Nucleus accumbens (tissue), 56 donors: ENCODE data around the gene MCTP1.
"Not testable (repeated sequence)": the region's sequence is repeated elsewhere in the genome, so short reads cannot be mapped to it uniquely, and the experiment has no call there.

Experiments
- DNase-seq, 56 donors: peaks; one replicate each; lab custom pipeline; 2025; lab: John Stamatoyannopoulos, UW

The MCTP1 gene

DNA sequence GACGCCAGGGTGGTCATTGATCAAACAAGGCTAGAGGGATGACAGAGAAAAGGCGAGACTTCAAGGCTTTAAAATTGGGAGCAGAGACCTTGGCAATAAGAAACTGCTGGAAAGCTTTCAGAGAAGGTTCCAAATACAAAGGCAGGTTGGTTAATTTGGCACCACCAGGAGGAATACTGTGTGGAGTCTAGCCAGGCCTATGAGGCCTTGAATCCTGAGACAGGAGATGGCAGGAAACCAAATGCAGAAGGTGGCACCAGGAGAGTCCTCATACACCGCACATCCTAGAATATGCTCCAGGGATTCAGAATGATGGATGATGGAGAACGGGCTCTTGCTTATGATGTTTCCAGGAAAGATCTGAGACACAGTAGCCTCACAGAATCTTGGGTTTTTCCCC lies 90.0 kb downstream of the MCTP1 start:
- no peak for DNase-seq

DNA sequence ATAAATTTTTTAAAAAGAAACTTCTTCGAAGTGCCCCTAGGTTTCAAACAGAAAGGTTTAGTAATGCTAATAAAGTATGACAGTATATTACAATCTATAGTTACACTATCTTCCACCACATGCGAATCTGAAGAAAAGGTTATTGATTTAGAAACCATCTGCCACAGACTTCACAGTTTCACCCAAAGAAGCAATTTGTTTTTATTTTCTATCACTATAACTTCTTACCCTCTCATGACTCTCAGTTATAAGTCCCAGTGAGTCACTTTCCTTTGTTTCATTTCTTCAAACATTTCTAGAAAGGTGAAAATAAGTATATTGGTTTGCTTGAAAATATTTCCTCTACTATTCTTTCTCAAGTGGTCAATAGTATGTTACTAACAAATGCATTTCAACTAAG lies 93.6 kb downstream of the MCTP1 start:
- DNase-seq = no peak

DNA sequence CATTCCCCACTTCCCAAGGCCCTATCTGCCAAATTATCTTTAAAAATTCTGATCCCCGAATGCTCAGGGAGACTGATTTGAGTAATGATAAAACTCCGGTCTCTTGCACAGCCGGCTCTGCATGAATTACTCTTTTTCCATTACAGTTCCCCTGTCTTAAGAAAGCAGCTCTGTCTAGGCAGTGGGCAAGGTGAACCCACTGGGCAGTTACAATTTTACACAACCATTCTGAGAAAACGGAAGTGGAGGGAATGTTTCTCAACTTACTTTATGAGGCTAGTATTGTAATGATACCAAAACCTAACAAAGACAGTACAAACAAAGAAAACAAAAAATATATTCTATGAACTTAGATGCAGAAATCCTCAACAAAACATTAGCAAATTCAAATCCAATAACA lies 100.0 kb downstream of the MCTP1 start:
- DNase-seq = no peak

DNA sequence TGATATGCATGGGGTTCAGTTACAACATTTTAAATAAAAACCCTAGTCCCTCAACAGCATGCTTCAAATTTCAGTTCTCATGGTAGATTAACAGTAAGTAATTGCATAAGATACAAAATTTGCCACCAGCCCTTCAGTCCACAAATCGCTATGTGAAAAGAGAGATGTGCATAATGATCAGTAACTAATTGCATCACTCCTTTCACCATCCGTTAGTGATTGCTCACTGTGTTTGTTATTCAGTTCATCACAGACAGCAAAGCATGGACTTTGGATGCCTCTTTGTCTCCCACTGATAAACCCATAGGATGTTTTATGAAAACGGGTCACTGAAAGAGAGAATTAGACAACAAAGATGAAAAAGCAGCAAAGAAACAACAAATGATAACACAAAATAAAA lies 103.2 kb downstream of the MCTP1 start:
- DNase-seq = no peak

DNA sequence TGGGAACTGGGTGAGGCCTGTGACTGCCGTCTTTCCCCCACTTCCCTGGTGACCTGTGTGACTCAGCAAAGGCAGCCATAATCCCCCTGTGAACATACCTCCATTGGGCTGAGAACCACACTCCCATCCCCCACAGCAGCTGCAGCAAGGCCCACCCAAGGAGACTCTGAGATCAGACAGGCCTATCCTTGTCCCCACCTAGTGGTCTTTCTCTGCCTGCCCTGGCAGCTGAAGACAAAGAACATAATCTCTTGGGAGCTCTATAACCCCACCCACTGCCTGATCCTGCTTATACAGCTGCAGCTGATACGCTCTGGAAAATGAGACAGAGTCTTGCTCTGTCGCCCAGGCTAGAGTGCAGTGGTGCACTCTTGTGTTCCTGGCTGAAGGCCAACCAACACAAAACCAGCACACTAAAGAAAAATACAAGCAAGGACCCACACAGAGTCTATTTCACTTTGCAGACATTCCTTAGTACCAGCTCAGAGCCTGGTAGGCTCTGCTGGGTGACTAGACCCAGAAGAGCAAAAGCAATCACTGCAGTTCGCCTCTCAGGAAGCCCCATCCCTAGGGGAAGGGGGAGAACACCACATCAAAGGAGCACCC lies 106.7 kb downstream of the MCTP1 start:
- DNase-seq = no peak

DNA sequence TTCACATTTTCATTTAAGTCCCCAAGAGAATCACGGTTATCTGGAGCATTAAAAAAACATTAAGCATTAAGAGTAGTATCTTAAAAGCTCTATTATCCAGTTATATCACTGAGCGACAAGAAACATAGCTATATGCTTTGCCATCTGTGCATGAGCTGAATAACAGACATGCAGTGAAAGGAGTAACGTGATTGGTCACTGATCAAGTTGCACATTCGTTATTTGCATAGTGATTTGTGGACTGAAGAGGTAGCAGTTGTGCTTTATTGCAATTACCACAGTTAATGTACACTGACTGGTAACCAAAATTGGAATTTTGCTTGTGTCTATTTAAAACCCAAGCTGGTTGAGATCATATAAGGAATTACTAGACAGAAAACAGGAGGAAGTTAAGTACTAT lies 107.4 kb downstream of the MCTP1 start:
- DNase-seq = no peak

DNA sequence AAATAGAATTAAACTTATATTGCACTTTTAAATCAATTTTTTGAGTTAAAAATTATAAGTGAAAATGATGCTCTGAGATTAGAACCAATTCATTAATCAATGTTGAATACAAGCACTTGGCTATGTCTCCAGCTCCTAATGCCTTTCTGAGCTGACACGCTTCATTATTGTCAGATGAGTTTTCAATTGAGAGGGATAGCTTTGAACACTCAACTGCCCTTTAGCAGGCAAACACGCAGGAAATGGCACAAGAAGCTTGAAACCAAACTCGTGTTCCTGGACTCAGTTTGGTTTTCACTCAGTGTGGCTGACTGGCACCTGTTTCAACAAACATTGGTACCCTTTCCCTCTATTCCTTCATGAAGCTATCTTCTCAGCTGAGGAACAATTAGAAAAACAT lies 109.8 kb downstream of the MCTP1 start:
- DNase-seq = no peak

DNA sequence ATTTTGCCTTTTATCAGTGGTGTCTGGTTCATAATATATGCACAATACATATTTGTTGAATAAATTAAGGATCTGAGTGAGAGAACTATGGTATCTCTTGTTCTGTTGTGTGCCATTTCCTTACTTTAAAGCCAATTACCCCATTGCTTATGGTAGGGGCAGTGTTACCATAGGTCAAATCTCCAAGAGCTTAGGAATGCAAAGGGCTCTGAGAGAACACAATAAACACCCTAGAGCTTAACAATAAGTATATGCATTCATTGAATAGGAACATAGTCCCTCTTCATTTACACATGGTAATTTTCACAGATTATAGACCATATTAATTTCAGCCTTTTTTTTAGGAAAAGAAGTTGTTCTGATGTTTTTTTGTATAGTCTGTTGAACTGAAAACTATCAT lies 112.2 kb downstream of the MCTP1 start:
- no peak for DNase-seq

DNA sequence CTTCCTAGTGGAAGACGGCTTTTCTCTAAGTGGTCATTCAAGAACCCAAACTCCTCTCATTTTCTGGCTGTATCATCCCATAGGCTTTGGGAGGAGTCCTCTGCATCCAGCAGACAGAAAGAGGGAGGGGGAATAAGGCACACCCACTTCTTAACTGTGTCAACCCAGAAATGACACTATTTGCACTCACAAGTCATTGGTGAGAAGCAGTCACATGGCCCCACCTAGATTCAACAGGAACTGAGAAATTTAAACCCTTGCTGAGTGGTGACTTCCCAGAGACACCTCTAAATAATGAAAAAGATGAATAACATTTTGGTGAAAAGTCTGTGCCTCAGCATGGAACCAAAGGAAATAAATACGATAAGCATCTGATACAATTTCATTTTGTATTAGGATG lies 120.0 kb downstream of the MCTP1 start:
- no peak for DNase-seq

DNA sequence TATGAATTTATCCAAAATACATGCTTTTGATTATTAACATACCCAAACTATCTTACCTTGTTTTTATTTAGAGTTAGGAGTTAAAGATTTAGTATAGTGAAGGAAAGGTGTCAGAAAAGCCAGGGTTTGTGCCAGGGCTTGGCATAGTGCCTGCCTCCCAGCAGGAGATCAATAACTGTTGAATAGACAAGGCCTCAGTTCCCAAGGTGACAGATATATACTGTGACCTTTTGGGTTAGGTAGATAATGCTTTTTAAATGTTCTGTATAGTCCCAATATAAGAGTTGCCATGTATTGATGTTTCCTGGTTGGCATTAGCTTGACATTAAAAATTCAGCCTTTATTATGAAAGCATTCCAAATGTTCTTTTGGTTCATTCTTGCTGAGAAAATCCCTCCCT lies 121.8 kb downstream of the MCTP1 start:
- DNase-seq = no peak

DNA sequence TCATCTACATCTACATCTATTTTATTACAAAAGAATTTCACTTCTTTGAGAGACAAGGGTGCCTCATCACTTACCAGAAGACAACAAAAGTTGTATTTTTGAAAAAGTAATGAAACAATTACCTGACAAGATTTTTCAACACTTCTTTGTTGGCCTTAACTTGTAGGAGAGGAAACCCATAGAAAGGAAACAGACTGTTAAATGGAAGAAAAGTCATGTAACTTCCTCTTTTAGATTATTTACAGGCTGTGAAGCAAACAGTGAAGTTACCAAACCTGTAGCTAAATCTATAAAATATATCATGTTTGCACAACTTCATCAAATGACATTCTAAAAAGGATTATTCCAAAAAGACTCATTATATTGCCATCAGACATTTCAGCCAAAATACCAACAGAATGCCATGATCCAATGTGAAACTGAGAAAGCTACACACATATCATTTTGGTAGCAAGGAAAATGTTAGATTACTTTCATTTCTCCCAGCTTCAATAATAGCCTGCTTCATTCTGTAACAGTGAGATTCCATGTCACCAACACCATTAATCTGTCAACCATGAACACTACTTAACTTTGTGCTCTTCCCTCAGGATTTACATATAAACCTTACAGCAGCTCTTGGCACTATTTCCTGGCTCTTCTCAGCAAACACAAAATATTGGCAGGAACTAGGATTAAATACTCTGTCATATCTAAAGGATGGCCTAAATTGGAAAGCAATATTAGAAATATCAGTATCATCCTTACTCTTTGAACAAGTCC lies 122.5 kb downstream of the MCTP1 start:
- no peak for DNase-seq

DNA sequence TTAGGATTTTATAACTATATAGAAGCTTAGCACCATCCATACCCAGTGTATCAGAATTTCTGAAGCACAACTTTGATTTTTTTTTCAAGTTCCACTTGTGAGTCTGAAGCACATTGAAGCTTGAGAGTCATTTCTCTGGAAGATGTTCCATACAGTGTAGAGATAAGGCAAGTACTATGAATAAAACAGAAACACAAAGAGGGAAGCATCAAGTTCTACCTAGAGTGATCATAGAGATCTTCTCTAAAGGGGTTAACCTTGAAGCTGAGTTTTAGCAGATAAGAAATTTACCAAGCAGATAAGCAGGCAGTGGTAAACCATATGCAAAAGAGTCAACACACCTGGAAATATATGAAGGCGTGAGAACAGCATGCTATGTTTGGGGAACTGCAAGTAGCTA lies 125.3 kb downstream of the MCTP1 start:
- no peak for DNase-seq

DNA sequence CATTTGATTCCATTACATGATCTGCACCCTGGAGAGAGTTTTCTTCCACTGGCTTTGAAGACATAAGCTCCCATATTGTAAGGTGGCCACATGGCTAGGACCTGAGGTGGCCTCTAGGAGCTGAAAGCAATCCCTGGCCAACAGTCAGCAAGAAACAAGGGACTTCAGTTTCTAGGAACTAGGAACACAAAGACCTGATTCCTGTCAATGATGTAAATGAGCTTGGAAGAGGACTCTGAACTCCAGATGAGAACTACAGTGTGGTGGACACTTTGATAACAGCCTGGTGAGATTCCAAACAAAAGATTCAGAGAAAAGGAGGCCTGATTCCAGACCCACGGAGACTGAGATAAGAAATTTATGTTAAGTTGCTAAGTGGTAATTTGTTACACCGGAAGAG lies 129.0 kb downstream of the MCTP1 start:
- no peak for DNase-seq

DNA sequence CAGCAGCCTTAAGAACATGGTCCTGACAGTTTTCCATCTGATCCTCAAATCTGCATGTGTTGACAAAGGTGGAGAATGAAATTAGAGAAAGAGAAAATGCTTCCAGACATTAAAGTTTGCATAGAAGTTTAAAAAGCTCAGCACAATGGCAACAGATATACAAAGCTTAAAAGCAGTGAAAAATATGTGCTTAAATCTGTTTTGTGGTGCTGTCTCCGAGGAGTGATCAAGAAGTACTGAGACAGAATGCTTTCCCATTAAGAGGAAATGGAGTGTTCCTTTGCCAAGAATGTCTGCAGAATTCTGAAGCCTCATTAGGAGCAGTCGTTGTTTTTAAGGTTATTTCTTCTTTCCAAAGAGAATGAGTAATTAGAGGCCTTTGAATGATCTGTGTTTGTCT lies 131.4 kb downstream of the MCTP1 start:
- no peak for DNase-seq

DNA sequence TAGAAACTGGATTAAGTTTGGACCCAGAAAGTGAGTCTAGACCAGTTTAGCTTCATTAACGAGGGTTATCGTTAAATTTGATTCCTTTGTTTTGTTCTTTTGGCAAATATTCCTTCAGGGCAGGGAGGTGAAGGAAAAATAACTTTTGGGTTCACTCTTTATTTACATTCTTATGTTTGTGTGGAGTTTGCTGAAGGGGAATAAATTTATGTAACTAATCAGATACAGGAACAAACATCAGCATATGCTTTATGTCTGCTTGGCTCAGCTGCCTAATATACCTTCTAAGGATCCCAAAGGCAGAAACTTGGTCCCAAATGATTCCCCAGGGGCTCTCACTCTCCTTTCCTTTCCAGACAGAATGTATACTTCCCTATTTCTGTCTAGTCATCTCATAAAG lies 132.4 kb downstream of the MCTP1 start:
- no peak for DNase-seq

DNA sequence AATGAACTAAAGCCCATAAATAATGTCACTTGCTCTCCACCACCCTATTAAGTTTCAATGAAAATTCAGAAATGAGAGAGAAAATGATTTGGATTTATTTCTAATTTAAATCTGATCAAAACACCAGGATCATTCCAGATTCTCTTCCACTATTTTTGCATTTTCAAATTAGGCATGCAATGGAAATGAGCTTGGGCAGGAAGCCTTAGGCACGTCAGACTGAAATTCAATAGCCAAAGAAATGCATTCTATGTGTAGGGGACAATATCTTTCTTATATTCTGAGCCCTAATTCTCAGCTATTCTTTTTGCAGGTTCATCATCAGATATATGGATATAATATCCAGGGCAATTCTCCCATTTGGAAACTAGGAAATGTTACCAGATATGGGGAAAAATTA lies 132.8 kb downstream of the MCTP1 start:
- no peak for DNase-seq

DNA sequence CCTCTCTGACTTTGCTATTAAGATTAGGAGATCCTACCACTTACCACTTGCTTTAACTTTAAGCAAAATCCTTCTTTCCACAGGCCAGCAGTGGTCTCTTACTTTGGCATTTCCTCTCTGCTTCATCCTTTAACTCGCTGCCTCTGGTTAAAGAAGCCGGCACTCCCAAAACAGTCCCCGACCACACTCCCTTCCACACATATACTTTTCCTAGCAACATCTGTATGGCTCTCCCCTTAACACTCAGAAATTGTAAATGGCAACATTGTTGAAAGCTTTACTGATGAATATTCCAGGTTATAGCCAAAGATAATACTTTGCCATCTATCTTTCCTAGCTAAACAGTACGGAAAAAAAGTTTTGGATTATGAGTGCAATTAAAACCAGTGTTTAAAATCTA lies 133.2 kb downstream of the MCTP1 start:
- DNase-seq = no peak

DNA sequence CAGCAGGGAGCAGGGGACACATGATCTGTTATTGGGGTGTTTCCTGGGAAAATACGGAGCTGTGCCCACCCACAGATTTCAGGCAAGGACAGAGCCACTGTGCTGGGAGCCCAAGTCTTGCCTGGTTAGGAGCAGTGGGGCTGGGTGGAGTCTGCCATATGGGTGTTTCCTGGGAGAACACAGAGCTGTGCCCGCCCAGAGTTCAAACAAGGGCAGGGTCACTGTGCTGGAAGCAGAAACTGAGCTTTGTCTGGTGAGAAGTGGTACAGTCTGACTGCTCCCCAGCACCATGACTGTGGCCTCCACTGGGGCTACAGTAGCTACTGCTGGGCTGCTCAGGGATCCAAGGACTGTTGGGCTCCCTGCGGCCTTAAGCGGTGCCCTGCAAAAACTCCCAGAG lies 135.5 kb downstream of the MCTP1 start:
- DNase-seq = no peak

DNA sequence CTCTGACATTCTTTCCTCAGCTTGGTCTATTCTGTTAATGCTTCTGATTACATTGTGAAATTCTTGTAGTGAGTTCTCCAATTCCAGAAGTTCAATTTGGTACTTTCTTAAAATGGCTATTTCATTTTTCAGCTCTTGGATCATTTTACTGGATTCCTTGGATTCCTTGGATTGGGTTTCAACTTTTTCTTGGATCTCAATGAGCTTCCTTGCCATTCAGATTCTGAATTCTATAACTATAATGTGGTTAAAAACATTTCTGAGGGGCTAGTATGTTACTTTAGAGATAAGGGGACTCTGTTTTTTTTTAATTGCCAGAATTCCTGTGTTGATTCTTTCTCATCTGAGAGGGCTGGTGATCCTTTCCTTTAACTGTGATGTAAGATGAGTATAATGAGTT lies 136.4 kb downstream of the MCTP1 start:
- DNase-seq = no peak

DNA sequence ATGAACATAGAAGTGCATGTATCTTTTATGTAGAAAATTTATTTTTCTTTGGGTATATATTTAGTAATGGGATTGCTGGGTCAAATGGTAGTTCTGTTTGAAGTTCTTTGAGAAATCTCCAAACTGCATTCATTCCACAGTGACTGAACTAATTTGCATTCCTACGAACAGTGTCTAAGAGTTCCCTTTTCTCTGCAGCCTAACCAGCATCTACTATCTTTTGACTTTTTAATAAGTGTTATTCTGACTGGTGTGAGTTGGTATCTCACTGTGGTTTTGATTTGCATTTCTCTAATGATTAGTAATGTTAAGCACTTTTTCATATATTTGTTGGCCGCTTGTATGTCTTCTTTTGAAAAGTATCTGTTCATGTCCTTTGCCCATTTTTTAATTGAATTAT lies 141.0 kb downstream of the MCTP1 start:
- not testable (repeated sequence) for DNase-seq

DNA sequence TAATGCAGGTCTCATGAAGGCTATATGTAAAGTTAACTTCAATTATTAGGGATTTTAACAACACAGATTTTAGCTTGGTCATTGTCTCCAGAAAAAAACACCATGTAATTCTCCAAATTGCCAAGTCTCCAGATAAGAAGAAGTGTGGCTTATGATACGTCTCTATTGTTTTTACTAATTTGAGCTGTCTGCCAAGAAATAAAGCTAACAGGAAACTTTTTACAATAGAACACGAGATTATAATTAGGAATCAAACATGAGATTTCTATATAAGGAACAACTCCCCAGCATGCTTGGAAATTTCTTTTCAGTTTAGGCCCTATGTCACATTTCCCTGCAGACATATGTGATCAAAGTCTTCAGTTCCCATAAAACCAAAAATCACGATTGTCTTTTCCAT lies 142.7 kb downstream of the MCTP1 start:
- DNase-seq = no peak

DNA sequence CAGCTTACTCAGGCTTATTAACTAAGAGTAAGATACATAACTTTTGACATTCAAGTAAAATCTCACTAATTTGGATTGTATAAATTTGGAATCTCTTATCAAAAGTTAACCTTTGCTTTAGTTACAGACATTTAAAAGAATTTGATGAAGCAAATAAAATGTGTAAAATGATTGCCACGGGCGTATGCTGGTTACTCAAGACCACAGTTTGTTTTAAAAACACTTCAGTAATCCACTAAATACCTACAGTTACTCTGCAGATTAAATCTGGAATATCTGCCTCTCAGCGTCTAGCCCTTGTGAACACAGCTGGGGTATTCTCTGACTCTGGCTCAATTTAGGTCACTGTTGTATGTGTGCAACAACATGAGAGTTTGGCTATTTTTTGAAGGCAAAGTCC lies 143.8 kb downstream of the MCTP1 start:
- no peak for DNase-seq

DNA sequence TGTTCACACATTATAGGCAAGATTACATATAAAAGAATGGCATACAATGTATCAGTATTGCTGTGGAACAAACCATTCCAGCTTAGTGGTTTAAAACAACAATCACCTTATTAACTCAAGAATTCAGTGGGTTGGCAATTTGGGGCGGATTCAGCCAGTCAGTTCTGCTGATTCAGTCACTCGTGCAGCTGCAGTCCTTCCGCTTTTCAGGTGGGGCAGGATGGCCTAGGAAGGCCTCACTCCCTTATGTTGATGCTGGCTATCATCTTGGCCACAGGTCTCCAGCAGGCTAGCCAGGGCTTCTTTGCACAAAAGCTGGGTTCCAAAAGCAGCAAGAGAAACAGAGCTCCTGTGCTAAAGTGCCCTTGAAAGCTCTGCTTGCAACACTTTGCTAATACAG lies 150.6 kb downstream of the MCTP1 start:
- no peak for DNase-seq
